ENCODE results near the gene ARL15. TPM values are rescaled to one million over a fixed set of nuclear protein-coding genes. Genes with fewer than 3 reads are reported as not detected.

The ARL15 gene
- total and polyA plus RNA-seq, 2 of the 4 experiments (the other 2 are of a cell fraction): 7.3 to 19.2 TPM

- Histone ChIP-seq H3K9me3 (ENCODE audit: control insufficient read depth, insufficient read depth, low read length) (no peaks in the 10 kb centered on the region), H3K18ac (ENCODE audit: low read depth, low read length) (peak overlapping the region; percentile 93; the same call in 1 of the 2 replicates), H3K9me1 (ENCODE audit: insufficient read depth, low read length) (no peaks in the 10 kb centered on the region; the same call in 1 of the 2 replicates), H4K8ac (ENCODE audit: low read depth in 2 of 2, low read length in 2 of 2) (peak overlapping the region; percentile 62 to 92; a peak in 3 of 4 replicates), H3K27ac (ENCODE audit: insufficient read depth, low read length) (no peak overlapping the region), H3K4me2 (ENCODE audit: low read depth, low read length) (peak overlapping the region; percentile 6; the same call in 1 of the 2 replicates), H2BK15ac (ENCODE audit: low read depth, low read length) (peak overlapping the region; percentile 86; the same call in 2 of the 3 replicates), H3K23ac (ENCODE audit: low read depth, low read length) (peak overlapping the region; percentile 96; the same call in 1 of the 2 replicates), H4K91ac (ENCODE audit: insufficient read depth, low read depth, low read length) (peak overlapping the region; percentile 89; the same call in 1 of the 2 replicates), H3K14ac (replicated peaks; ENCODE audit: low read depth, low read length) (peak overlapping the region; percentile 98), H2BK120ac (ENCODE audit: low read depth, low read length) (peak overlapping the region; percentile 97), H2BK5ac (ENCODE audit: low read depth, low read length, poor library complexity, severe bottlenecking) (peak overlapping the region; percentile 78), H3K4me3 (ENCODE audit: insufficient read depth, low read depth, low read length) (no peak overlapping the region), H2AK9ac (replicated peaks; ENCODE audit: low read depth, low read length, poor library complexity) (no peak overlapping the region), H3K4me1 (ENCODE audit: control insufficient read depth, insufficient read depth, low read length) (peaks cover 7% of the 10 kb centered on the region; the same call in 1 of the 2 replicates), H2BK20ac (ENCODE audit: low read depth, low read length) (peak overlapping the region; percentile 99), H3K27me3 (ENCODE audit: control insufficient read depth, insufficient read depth, low read length) (no peaks in the 10 kb centered on the region), H4K20me1 (ENCODE audit: insufficient read depth, low read length) (no peaks in the 10 kb centered on the region), H2AFZ (replicated peaks; ENCODE audit: low read length, poor library complexity) (no peak overlapping the region), H2AK5ac (ENCODE audit: low read depth, low read length) (no peak overlapping the region), H3K4ac (ENCODE audit: low read depth, low read length) (peak overlapping the region; percentile 92; the same call in 1 of the 2 replicates), H4K5ac (ENCODE audit: low read depth, low read length) (peak overlapping the region; percentile 12; the same call in 1 of the 2 replicates), H3K56ac (ENCODE audit: extremely low read depth, insufficient read depth, low read length) (peak overlapping the region; percentile 54; the same call in 1 of the 2 replicates), H3K79me1 (ENCODE audit: low read depth in 1 of 2, low read length in 2 of 2) (no peaks in the 10 kb centered on the region), H3K9ac (ENCODE audit: low read depth, low read length) (peak overlapping the region; percentile 63; the same call in 1 of the 2 replicates), H3K36me3 (ENCODE audit: control insufficient read depth, insufficient read depth, low read length) (no peaks in the 10 kb centered on the region; the same call in 1 of the 2 replicates)
- ATAC-seq (ENCODE audit: low read depth): peak; percentile 65
- POLR2A ChIA-PET (ENCODE audit: unreplicated experiment): no interaction called here
- CTCF ChIA-PET: no interaction called here
- TF ChIP-seq CHD1 (IDR thresholded peaks at IDR 0.05; ENCODE audit: low read depth, low read length) (no peak), MAZ (IDR thresholded peaks at IDR 0.05; ENCODE audit: borderline replicate concordance, low read depth, low read length) (no peak), CEBPB (IDR thresholded peaks at IDR 0.05; ENCODE audit: low read depth, low read length) (peak; percentile 98), FOS (IDR thresholded peaks at IDR 0.05; ENCODE audit: low read depth, low read length) (peak; percentile 47; the same call in 1 of the 2 replicates), MAFK (IDR thresholded peaks at IDR 0.05; ENCODE audit: low read depth, low read length) (no peak), RFX5 (IDR thresholded peaks at IDR 0.05; ENCODE audit: low read depth, low read length) (no peak), MXI1 (IDR thresholded peaks at IDR 0.05; ENCODE audit: borderline replicate concordance, low read depth, low read length) (no peak)
- TF ChIP-seq, protein P1, sequence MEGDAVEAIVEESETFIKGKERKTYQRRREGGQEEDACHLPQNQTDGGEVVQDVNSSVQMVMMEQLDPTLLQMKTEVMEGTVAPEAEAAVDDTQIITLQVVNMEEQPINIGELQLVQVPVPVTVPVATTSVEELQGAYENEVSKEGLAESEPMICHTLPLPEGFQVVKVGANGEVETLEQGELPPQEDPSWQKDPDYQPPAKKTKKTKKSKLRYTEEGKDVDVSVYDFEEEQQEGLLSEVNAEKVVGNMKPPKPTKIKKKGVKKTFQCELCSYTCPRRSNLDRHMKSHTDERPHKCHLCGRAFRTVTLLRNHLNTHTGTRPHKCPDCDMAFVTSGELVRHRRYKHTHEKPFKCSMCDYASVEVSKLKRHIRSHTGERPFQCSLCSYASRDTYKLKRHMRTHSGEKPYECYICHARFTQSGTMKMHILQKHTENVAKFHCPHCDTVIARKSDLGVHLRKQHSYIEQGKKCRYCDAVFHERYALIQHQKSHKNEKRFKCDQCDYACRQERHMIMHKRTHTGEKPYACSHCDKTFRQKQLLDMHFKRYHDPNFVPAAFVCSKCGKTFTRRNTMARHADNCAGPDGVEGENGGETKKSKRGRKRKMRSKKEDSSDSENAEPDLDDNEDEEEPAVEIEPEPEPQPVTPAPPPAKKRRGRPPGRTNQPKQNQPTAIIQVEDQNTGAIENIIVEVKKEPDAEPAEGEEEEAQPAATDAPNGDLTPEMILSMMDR (conservative IDR thresholded peaks at IDR 0.05; ENCODE audit: low read depth, low read length): no peak
- in situ Hi-C loops (cut with MboI; ENCODE audit: low sequenced_read_pairs): no loop called here
- BruUV-seq (replicated peaks): no TSS peak
- WGBS, 2 experiments (ENCODE audit: extremely low coverage in 2 of 2, insufficient read length in 1 of 2): no CpG with 5 or more reads among the region's 2 CpGs
- dilution Hi-C loops (cut with HindIII; ENCODE audit: low sequenced_read_pairs, unreplicated experiment): no loop called here
- DNase-seq: peak; percentile 80
- intact Hi-C loops (cut with micrococcal nuclease): loop anchor here (10.0 kb wide), 2 partner anchors 221 to 509 kb away; partner anchors contain the start of gene FST
These were observed 316.2 kb downstream of the ARL15 start for GRCh38 chr5:53994148-53994547.
